ENCODE results near the gene HIP1R.

Gene HIP1R

GRCh38 chr12:122868471-122869177 is 33.4 kb downstream of the HIP1R start:
- Histone ChIP-seq H3K27me3 (ENCODE audit: control insufficient read depth in 1 of 2, insufficient read depth in 2 of 2, low read length in 2 of 2) (no peaks in the 10 kb centered on the region), H3K9me3 (ENCODE audit: control insufficient read depth in 1 of 2, low read length in 2 of 2) (no peaks in the 10 kb centered on the region), H3K4me3 (ENCODE audit: low read depth in 1 of 2, low read length in 2 of 2) (no peak overlapping the region), H3K9ac (ENCODE audit: low read depth in 1 of 2, low read length in 2 of 2) (no peak overlapping the region), H3K4me1 (ENCODE audit: control insufficient read depth in 1 of 2, insufficient read depth in 2 of 2, low read length in 2 of 2) (peaks cover 55 to 58% of the 10 kb centered on the region in 2 donors), H3K27ac (ENCODE audit: low read depth, low read length) (peak overlapping the region; percentile 45), H3K36me3 (ENCODE audit: control insufficient read depth in 1 of 2, insufficient read depth in 2 of 2, low read length in 2 of 2) (peaks cover 20 to 59% of the 10 kb centered on the region in 2 donors)

GRCh38 chr12:122869207-122869973 is 34.1 kb downstream of the HIP1R start:
- no peak overlapping the region for H3K9ac ChIP-seq (ENCODE audit: low read depth in 1 of 2, low read length in 2 of 2)
- H3K27ac ChIP-seq (ENCODE audit: low read depth, low read length) = no peak overlapping the region
- H3K4me1 ChIP-seq (ENCODE audit: control insufficient read depth in 1 of 2, insufficient read depth in 2 of 2, low read length in 2 of 2) = peaks cover 59 to 62% of the 10 kb centered on the region in 2 donors
- H3K9me3 ChIP-seq (ENCODE audit: control insufficient read depth in 1 of 2, low read length in 2 of 2) = no peaks in the 10 kb centered on the region
- H3K36me3 ChIP-seq (ENCODE audit: control insufficient read depth in 1 of 2, insufficient read depth in 2 of 2, low read length in 2 of 2) = peaks cover 20 to 55% of the 10 kb centered on the region in 2 donors
- H3K4me3 ChIP-seq (ENCODE audit: low read depth in 1 of 2, low read length in 2 of 2) = no peak overlapping the region
- H3K27me3 ChIP-seq (ENCODE audit: control insufficient read depth in 1 of 2, insufficient read depth in 2 of 2, low read length in 2 of 2) = no peaks in the 10 kb centered on the region

GRCh38 chr12:122870163-122870842 is 35.0 kb downstream of the HIP1R start:
- Histone ChIP-seq H3K9me3 (ENCODE audit: control insufficient read depth in 1 of 2, low read length in 2 of 2) (no peaks in the 10 kb centered on the region), H3K4me3 (ENCODE audit: low read depth in 1 of 2, low read length in 2 of 2) (no peak overlapping the region), H3K27me3 (ENCODE audit: control insufficient read depth in 1 of 2, insufficient read depth in 2 of 2, low read length in 2 of 2) (no peaks in the 10 kb centered on the region), H3K9ac (ENCODE audit: low read depth in 1 of 2, low read length in 2 of 2) (no peak overlapping the region), H3K27ac (ENCODE audit: low read depth, low read length) (no peak overlapping the region), H3K36me3 (ENCODE audit: control insufficient read depth in 1 of 2, insufficient read depth in 2 of 2, low read length in 2 of 2) (peaks cover 20 to 50% of the 10 kb centered on the region in 2 donors), H3K4me1 (ENCODE audit: control insufficient read depth in 1 of 2, insufficient read depth in 2 of 2, low read length in 2 of 2) (peaks cover 59 to 62% of the 10 kb centered on the region in 2 donors)

GRCh38 chr12:122870867-122871664 is 35.8 kb downstream of the HIP1R start:
- H3K9me3 ChIP-seq (ENCODE audit: control insufficient read depth in 1 of 2, low read length in 2 of 2) = no peaks in the 10 kb centered on the region
- H3K27ac ChIP-seq (ENCODE audit: low read depth, low read length) = peak overlapping the region; percentile 61
- no peaks in the 10 kb centered on the region for H3K27me3 ChIP-seq (ENCODE audit: control insufficient read depth in 1 of 2, insufficient read depth in 2 of 2, low read length in 2 of 2)
- H3K4me3 ChIP-seq (ENCODE audit: low read depth in 1 of 2, low read length in 2 of 2) = peak overlapping the region; percentile 53 to 70
- H3K9ac ChIP-seq (ENCODE audit: low read depth in 1 of 2, low read length in 2 of 2) = peak overlapping the region; percentile 34 to 66
- peaks cover 20 to 50% of the 10 kb centered on the region in 2 donors for H3K36me3 ChIP-seq (ENCODE audit: control insufficient read depth in 1 of 2, insufficient read depth in 2 of 2, low read length in 2 of 2)
- H3K4me1 ChIP-seq (ENCODE audit: control insufficient read depth in 1 of 2, insufficient read depth in 2 of 2, low read length in 2 of 2) = peaks cover 62 to 63% of the 10 kb centered on the region in 2 donors

- H3K9ac ChIP-seq (ENCODE audit: low read depth in 1 of 2, low read length in 2 of 2) = peak overlapping the region; percentile 34 to 66
- no peaks in the 10 kb centered on the region for H3K9me3 ChIP-seq (ENCODE audit: control insufficient read depth in 1 of 2, low read length in 2 of 2)
- H3K27me3 ChIP-seq (ENCODE audit: control insufficient read depth in 1 of 2, insufficient read depth in 2 of 2, low read length in 2 of 2) = no peaks in the 10 kb centered on the region
- peak overlapping the region; percentile 53 to 70 for H3K4me3 ChIP-seq (ENCODE audit: low read depth in 1 of 2, low read length in 2 of 2)
- H3K36me3 ChIP-seq (ENCODE audit: control insufficient read depth in 1 of 2, insufficient read depth in 2 of 2, low read length in 2 of 2) = peaks cover 15 to 41% of the 10 kb centered on the region in 2 donors
- H3K4me1 ChIP-seq (ENCODE audit: control insufficient read depth in 1 of 2, insufficient read depth in 2 of 2, low read length in 2 of 2) = peaks cover 62 to 63% of the 10 kb centered on the region in 2 donors
- peak overlapping the region; percentile 61 for H3K27ac ChIP-seq (ENCODE audit: low read depth, low read length)
These were observed 36.9 kb downstream of the HIP1R start for GRCh38 chr12:122871851-122872780.

- H3K9me3 ChIP-seq (ENCODE audit: control insufficient read depth in 1 of 2, low read length in 2 of 2) = no peaks in the 10 kb centered on the region
- peaks cover 15 to 34% of the 10 kb centered on the region in 2 donors for H3K36me3 ChIP-seq (ENCODE audit: control insufficient read depth in 1 of 2, insufficient read depth in 2 of 2, low read length in 2 of 2)
- no peak overlapping the region for H3K27ac ChIP-seq (ENCODE audit: low read depth, low read length)
- H3K4me3 ChIP-seq (ENCODE audit: low read depth in 1 of 2, low read length in 2 of 2) = no peak overlapping the region
- no peaks in the 10 kb centered on the region for H3K27me3 ChIP-seq (ENCODE audit: control insufficient read depth in 1 of 2, insufficient read depth in 2 of 2, low read length in 2 of 2)
- H3K4me1 ChIP-seq (ENCODE audit: control insufficient read depth in 1 of 2, insufficient read depth in 2 of 2, low read length in 2 of 2) = peaks cover 56 to 58% of the 10 kb centered on the region in 2 donors
- peak overlapping the region; percentile 5 to 66 for H3K9ac ChIP-seq (ENCODE audit: low read depth in 1 of 2, low read length in 2 of 2)
These were observed 37.6 kb downstream of the HIP1R start for GRCh38 chr12:122872815-122873361.

GRCh38 chr12:122873540-122873939 is 38.3 kb downstream of the HIP1R start:
- Histone ChIP-seq H3K9me3 (ENCODE audit: control insufficient read depth in 1 of 2, low read length in 2 of 2) (no peaks in the 10 kb centered on the region), H3K27ac (ENCODE audit: low read depth, low read length) (no peak overlapping the region), H3K4me3 (ENCODE audit: low read depth in 1 of 2, low read length in 2 of 2) (no peak overlapping the region), H3K9ac (ENCODE audit: low read depth in 1 of 2, low read length in 2 of 2) (no peak overlapping the region), H3K4me1 (ENCODE audit: control insufficient read depth in 1 of 2, insufficient read depth in 2 of 2, low read length in 2 of 2) (peaks cover 50 to 52% of the 10 kb centered on the region in 2 donors), H3K27me3 (ENCODE audit: control insufficient read depth in 1 of 2, insufficient read depth in 2 of 2, low read length in 2 of 2) (no peaks in the 10 kb centered on the region), H3K36me3 (ENCODE audit: control insufficient read depth in 1 of 2, insufficient read depth in 2 of 2, low read length in 2 of 2) (peaks cover 15 to 28% of the 10 kb centered on the region in 2 donors)

GRCh38 chr12:122874081-122874480 is 38.8 kb downstream of the HIP1R start:
- peaks cover 45 to 50% of the 10 kb centered on the region in 2 donors for H3K4me1 ChIP-seq (ENCODE audit: control insufficient read depth in 1 of 2, insufficient read depth in 2 of 2, low read length in 2 of 2)
- H3K4me3 ChIP-seq (ENCODE audit: low read depth in 1 of 2, low read length in 2 of 2) = no peak overlapping the region
- H3K9ac ChIP-seq (ENCODE audit: low read depth in 1 of 2, low read length in 2 of 2) = no peak overlapping the region
- no peaks in the 10 kb centered on the region for H3K9me3 ChIP-seq (ENCODE audit: control insufficient read depth in 1 of 2, low read length in 2 of 2)
- no peak overlapping the region for H3K27ac ChIP-seq (ENCODE audit: low read depth, low read length)
- H3K36me3 ChIP-seq (ENCODE audit: control insufficient read depth in 1 of 2, insufficient read depth in 2 of 2, low read length in 2 of 2) = peaks cover 13 to 26% of the 10 kb centered on the region in 2 donors
- H3K27me3 ChIP-seq (ENCODE audit: control insufficient read depth in 1 of 2, insufficient read depth in 2 of 2, low read length in 2 of 2) = no peaks in the 10 kb centered on the region
